CD4-positive, alpha-beta T cell treated with Interleukin-17A for 4 hours (primary cell): ENCODE data around the gene CXCL16.

ENCODE experiments used
- DNase-seq: peaks from one replicate; pipeline ENCODE4 v3.0.0-alpha.2; 2020; ENCODE audit warnings: mixed read lengths

The CXCL16 gene

GRCh38 chr17:4750606-4751005 is 10.9 kb upstream of the CXCL16 start:
- DNase-seq: no peak

- no peak for DNase-seq
These were observed 9.0 kb upstream of the CXCL16 start for GRCh38 chr17:4748686-4749085.

- DNase-seq: peak; percentile 60
These were observed 8.1 kb upstream of the CXCL16 start for GRCh38 chr17:4747847-4748246.

GRCh38 chr17:4744999-4745969 is 5.6 kb upstream of the CXCL16 start:
- DNase-seq: no peak

GRCh38 chr17:4743898-4744297 is 4.2 kb upstream of the CXCL16 start:
- no peak for DNase-seq

GRCh38 chr17:4743216-4743615 is 3.5 kb upstream of the CXCL16 start:
- no peak for DNase-seq

- DNase-seq: no peak
These were observed 2.9 kb upstream of the CXCL16 start for GRCh38 chr17:4742629-4743028.

GRCh38 chr17:4742133-4742532 is 2.4 kb upstream of the CXCL16 start:
- no peak for DNase-seq

GRCh38 chr17:4741544-4741943 is 1.8 kb upstream of the CXCL16 start:
- DNase-seq: no peak

- no peak for DNase-seq
These were observed 856 bp upstream of the CXCL16 start for GRCh38 chr17:4740584-4740983.

- no peak for DNase-seq
These were observed 260 bp upstream of the CXCL16 start for GRCh38 chr17:4740025-4740351.

- peak; percentile 51 for DNase-seq
These were observed 1.3 kb downstream of the CXCL16 start for GRCh38 chr17:4738136-4739121.

GRCh38 chr17:4735876-4736651 is 3.7 kb downstream of the CXCL16 start:
- DNase-seq: no peak

GRCh38 chr17:4734857-4735475 is 4.8 kb downstream of the CXCL16 start:
- DNase-seq: no peak

- DNase-seq: no peak
These were observed 6.6 kb downstream of the CXCL16 start for GRCh38 chr17:4733073-4733531.

- no peak for DNase-seq
These were observed 11.6 kb downstream of the CXCL16 start for GRCh38 chr17:4728124-4728523.

GRCh38 chr17:4725646-4726310 is 13.9 kb downstream of the CXCL16 start:
- DNase-seq: no peak

- DNase-seq: no peak
These were observed 15.1 kb downstream of the CXCL16 start for GRCh38 chr17:4724650-4725049.

- DNase-seq: no peak
These were observed 17.0 kb downstream of the CXCL16 start for GRCh38 chr17:4722678-4723240.

- DNase-seq: peak; percentile 28
These were observed 18.3 kb downstream of the CXCL16 start for GRCh38 chr17:4721203-4722135.
